Nephron (organoid): ENCODE measurements around the gene PSMA5.
A peak's percentile ranks its signal among the peaks of the same experiment; 100 is the strongest.

Source experiments
- H3K27ac Mint-ChIP-seq, 3 experiments: 2 replicates each; pipeline ENCODE4 v1.8.0; 2020; ENCODE audit warnings: mixed read lengths in 3 of 3, mild to moderate bottlenecking in 2 of 3, moderate library complexity in 1 of 3
- H3K27me3 Mint-ChIP-seq: 2 replicates; pipeline ENCODE4 v1.8.0; 2021; ENCODE audit warnings: low read depth, mild to moderate bottlenecking, moderate library complexity, mixed read lengths
- H3K36me3 Mint-ChIP-seq: 2 replicates; pipeline ENCODE4 v1.8.0; 2020; ENCODE audit warnings: low read depth, mixed read lengths
- H3K4me1 Mint-ChIP-seq: 2 replicates; pipeline ENCODE4 v1.8.0; 2020; ENCODE audit warnings: mixed read lengths
- H3K4me3 Mint-ChIP-seq, 3 experiments: 2 replicates each; pipeline ENCODE4 v1.8.0; 2020; ENCODE audit warnings: mild to moderate bottlenecking in 3 of 3, mixed read lengths in 3 of 3, moderate library complexity in 2 of 3
- H3K9me3 Mint-ChIP-seq: 2 replicates; pipeline ENCODE4 v1.8.0; 2020; ENCODE audit warnings: mixed read lengths
- CTCF ChIP-seq, 3 experiments: fragments of 200-600 bp; sonication (generic); IDR thresholded peaks; one replicate each; pipeline ENCODE4 v1.5.0; 2021; ENCODE audit warnings: antibody characterized with exemption in 3 of 3; ENCODE audit not compliant: unreplicated experiment in 3 of 3

PSMA5 gene

GRCh38 chr1:109400035-109400655, 26.1 kb downstream of the PSMA5 start:
- no peak overlapping the region for H3K27ac Mint-ChIP-seq
- no peak for TF ChIP-seq CTCF (IDR thresholded peaks at IDR 0.05; ENCODE audit: unreplicated experiment in 3 of 3)
- H3K9me3 Mint-ChIP-seq = no peaks in the 10 kb centered on the region
- peaks cover 30% of the 10 kb centered on the region for H3K4me1 Mint-ChIP-seq
- H3K4me3 Mint-ChIP-seq = no peak overlapping the region
- H3K27me3 Mint-ChIP-seq = peaks cover 11% of the 10 kb centered on the region
- peaks cover 10% of the 10 kb centered on the region for H3K36me3 Mint-ChIP-seq

DNA sequence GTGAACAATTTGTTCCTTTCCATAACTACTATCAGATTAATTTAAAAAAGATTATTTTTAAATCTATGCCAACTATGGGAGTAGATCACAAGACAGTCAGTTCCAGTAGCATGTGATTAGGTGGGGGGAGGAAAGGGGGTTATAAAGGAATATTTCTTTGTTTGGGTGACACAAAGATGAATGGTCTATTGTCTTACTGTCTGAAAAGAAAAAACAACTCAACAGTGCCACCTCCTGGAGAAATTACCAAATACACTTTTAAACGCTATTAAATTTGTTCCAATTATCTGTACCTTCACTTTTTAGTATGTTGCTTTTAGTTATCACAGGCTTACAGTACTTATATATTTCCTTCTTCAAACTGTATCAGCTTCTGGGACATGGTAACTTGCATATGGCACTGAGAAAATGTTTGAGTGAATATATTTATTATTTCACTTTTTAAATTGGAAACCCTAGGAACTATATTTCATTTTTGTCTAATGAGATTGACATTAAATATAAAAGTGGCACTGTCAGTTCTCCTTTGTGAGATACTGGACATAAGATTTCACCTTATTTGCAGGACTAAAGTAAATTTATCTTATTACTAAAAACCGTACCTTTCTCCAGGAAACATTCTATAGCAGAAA, 26.8 kb downstream of the PSMA5 start:
- H3K27me3 Mint-ChIP-seq = peaks cover 11% of the 10 kb centered on the region
- peak; percentile 60 to 73 (median 63) for TF ChIP-seq CTCF (IDR thresholded peaks at IDR 0.05; ENCODE audit: unreplicated experiment in 3 of 3)
- peaks cover 3% of the 10 kb centered on the region for H3K36me3 Mint-ChIP-seq
- H3K4me1 Mint-ChIP-seq = peaks cover 36% of the 10 kb centered on the region
- H3K9me3 Mint-ChIP-seq = no peaks in the 10 kb centered on the region
- H3K27ac Mint-ChIP-seq = peak overlapping the region; percentile 56 to 83 (median 75)
- H3K4me3 Mint-ChIP-seq = peak overlapping the region; percentile 73 to 92 (median 83)

DNA sequence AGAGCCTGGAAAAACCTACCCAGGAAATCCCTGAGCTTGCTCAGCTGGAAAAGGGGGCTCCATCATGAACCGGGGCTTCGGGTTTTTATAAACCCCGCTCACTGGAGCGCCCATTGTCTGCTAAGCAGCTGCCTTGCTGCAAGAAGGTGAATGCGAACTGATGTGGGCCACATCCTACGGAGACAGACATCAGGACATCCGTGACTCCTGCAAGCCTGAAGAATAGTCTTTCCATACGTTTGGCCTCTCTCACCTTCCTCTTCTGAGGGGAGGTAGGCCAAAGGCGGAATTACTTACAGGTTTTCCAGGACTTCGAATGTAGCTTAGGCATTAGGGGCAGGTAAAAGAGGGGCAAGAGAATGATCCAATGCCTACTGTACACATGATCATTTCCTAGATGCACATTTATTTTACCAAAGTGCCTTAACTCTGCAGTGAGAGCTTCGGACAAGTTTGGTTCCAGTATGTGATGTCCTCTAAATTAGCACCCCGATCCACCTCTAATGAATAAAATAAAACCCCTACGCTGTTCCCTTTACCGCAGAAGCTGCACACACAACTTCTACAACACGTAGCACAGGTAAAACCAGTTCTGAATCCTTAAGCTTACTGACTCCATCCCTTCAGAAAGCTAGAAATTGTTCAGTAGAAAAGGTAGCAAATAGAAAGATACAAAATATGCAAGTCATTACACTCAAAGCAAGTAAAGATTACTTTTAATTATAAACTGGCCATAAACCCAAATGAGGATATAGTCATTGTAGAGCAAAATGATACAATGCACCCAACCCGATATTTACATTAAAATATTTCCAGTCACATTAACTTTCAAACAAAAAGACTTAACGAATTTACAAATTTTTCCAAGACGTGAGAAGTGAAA, 27.7 kb downstream of the PSMA5 start:
- Mint-ChIP-seq H3K4me3 (peak overlapping the region; percentile 88 to 92 (median 92)), H3K9me3 (no peaks in the 10 kb centered on the region), H3K27me3 (peaks cover 11% of the 10 kb centered on the region), H3K36me3 (peaks cover under 1% of the 10 kb centered on the region), H3K4me1 (peaks cover 44% of the 10 kb centered on the region), H3K27ac (peak overlapping the region; percentile 56 to 74 (median 60))
- TF ChIP-seq CTCF (IDR thresholded peaks at IDR 0.05; ENCODE audit: unreplicated experiment in 3 of 3) = no peak

- H3K9me3 Mint-ChIP-seq = no peaks in the 10 kb centered on the region
- TF ChIP-seq CTCF (IDR thresholded peaks at IDR 0.05; ENCODE audit: unreplicated experiment in 3 of 3) = no peak
- H3K4me3 Mint-ChIP-seq = peak within 1 kb of the TSS; percentile 93 to 96 (median 96)
- H3K27ac Mint-ChIP-seq = peak within 1 kb of the TSS; percentile 54 to 74 (median 60)
- peaks cover 53% of the 10 kb centered on the region for H3K4me1 Mint-ChIP-seq
- H3K36me3 Mint-ChIP-seq = no peaks in the 10 kb centered on the region
- H3K27me3 Mint-ChIP-seq = peaks cover 11% of the 10 kb centered on the region
These were observed 28.5 kb downstream of the PSMA5 start, which contains the start of gene SORT1 for GRCh38 chr1:109397581-109398342. Gene SORT1, minus strand, starts transcription at chr1:109397918. Its CDS starts 26 bp downstream, at chr1:109397892.

DNA sequence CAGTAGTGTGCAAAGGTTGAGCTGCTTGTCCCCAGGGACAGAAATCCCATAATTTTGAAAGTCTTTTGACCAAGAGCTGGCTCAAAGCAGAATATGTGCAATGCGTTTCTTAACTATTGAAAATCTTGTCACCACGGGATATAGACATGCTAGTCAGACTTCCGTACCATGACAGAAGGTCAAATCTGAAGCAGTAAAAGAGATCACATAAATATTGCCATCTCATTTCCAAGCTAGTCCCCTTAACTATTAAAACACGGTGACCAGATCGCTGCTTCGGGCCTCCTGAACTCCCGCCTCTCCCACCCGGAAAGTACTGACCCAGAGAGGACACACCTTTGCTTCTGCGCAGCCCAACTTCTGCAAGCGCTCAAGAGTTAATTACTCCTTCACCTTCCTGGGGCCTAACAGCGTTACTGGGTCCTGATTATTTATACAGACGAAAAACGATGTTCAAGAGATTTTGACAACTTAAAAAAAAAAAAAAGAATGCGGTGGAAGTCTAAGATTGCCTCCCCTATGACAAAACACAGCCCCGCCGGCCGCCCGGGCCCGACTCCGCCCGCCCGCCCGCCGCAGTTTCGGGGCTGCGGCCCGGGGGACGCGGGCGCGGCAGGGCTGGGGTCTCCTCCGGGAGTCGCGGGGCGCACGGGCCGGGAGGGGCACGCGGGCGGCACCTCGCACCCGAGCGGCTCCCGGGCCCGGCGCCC, 29.2 kb downstream of the PSMA5 start:
- Mint-ChIP-seq H3K4me3 (peak overlapping the region; percentile 93 to 96 (median 96)), H3K36me3 (no peaks in the 10 kb centered on the region), H3K27me3 (peaks cover 11% of the 10 kb centered on the region), H3K9me3 (no peaks in the 10 kb centered on the region), H3K27ac (peak overlapping the region; percentile 49 to 73 (median 54)), H3K4me1 (peaks cover 60% of the 10 kb centered on the region)
- TF ChIP-seq CTCF (IDR thresholded peaks at IDR 0.05; ENCODE audit: unreplicated experiment in 3 of 3) = no peak
